Endothelial cell of umbilical vein (primary cell): ENCODE results near the gene ZNF362. TPM values are rescaled to one million over a fixed set of nuclear protein-coding genes. Genes with fewer than 3 reads are reported as not detected.
A peak's percentile ranks its signal among the peaks of the same experiment; 100 is the strongest.

ENCODE experiments used
- BruUV-seq: library from RNA; stranded (reverse); fragments of 400-500 nt; replicated peaks from 2 replicates; lab custom pipeline; 2021; lab: Mats Ljungman, UMichigan
- CTCF ChIA-PET: fragments of 300-600, 350-600 bp; sonication (Branson Sonifier 250); formaldehyde crosslinking; loops from one replicate; lab custom pipeline; 2021; ENCODE audit warnings: antibody characterized with exemption, inconsistent platforms; lab: Charles Lee
- POLR2A ChIA-PET: fragments of 300-600, 350-600 bp; sonication (Branson Sonifier 250); formaldehyde crosslinking; loops from one replicate; lab custom pipeline; 2021; ENCODE audit warnings: antibody characterized with exemption, inconsistent platforms; lab: Charles Lee
- DNase-seq: peaks from one replicate; pipeline ENCODE4 v3.0.0-alpha.2; 2011; ENCODE audit warnings: low read depth, low spot score
- FAIRE-seq: peaks from 2 replicates; lab custom pipeline; 2011; peaks lifted over from hg19 to GRCh38; lab: Jason Lieb, UNC
- H2AFZ ChIP-seq: 2 replicates; pipeline ENCODE4 v1.6.0; 2012; ENCODE audit warnings: low read depth, low read length, control low read depth, inconsistent platforms
- H3K27ac ChIP-seq: 2 replicates; pipeline ENCODE4 v1.5.1; 2011; ENCODE audit warnings: low read depth, mild to moderate bottlenecking, control low read depth, low read length, moderate library complexity; ENCODE audit not compliant: insufficient read depth
- H3K27me3 ChIP-seq, 2 experiments: 2 replicates each; pipeline versions ENCODE4 v1.6.0 to v1.6.1; 2011; ENCODE audit warnings: low read length in 2 of 2, mixed read lengths in 1 of 2; ENCODE audit not compliant: control insufficient read depth in 2 of 2, insufficient read depth in 2 of 2
- H3K36me3 ChIP-seq, 2 experiments: 2 replicates in 1 of 2; 3 replicates in 1 of 2; pipeline ENCODE4 v1.5.1; 2011; ENCODE audit warnings: low read length in 2 of 2, mild to moderate bottlenecking in 1 of 2, moderate library complexity in 1 of 2; ENCODE audit not compliant: control insufficient read depth in 2 of 2, insufficient read depth in 2 of 2; ENCODE audit errors: extremely low read depth in 1 of 2
- H3K4me1 ChIP-seq: 3 replicates; pipeline ENCODE4 v1.5.1; 2011; ENCODE audit warnings: mild to moderate bottlenecking, low read length; ENCODE audit not compliant: control insufficient read depth, insufficient read depth; ENCODE audit errors: extremely low read depth
- H3K4me2 ChIP-seq: 2 replicates; pipeline ENCODE4 v1.6.1; 2011; ENCODE audit warnings: low read length, control low read depth, mixed read lengths; ENCODE audit not compliant: insufficient read depth
- H3K4me3 ChIP-seq, 3 experiments: fragments of 200-600 bp in 1 of 3; sonication (generic), shearing (Covaris generic) in 1 of 3; replicated peaks in 1 of 3; 2 replicates each; pipeline ENCODE4 v1.5.1; 2011 to 2016; ENCODE audit warnings: control low read depth in 3 of 3, low read length in 3 of 3, mild to moderate bottlenecking in 2 of 3, inconsistent platforms in 1 of 3, low read depth in 1 of 3, moderate library complexity in 1 of 3; ENCODE audit not compliant: insufficient read depth in 1 of 3
- H3K79me2 ChIP-seq: 2 replicates; pipeline ENCODE4 v1.6.0; 2012; ENCODE audit warnings: low read length, inconsistent platforms; ENCODE audit not compliant: control insufficient read depth, insufficient read depth
- H3K9ac ChIP-seq: replicated peaks from 2 replicates; pipeline ENCODE3; 2011; ENCODE audit warnings: low read length, control low read depth; ENCODE audit not compliant: insufficient read depth; ENCODE audit errors: extremely low read depth
- H3K9me1 ChIP-seq: replicated peaks from 3 replicates; pipeline ENCODE4 v1.6.0; 2011; ENCODE audit warnings: mild to moderate bottlenecking, low read length; ENCODE audit not compliant: control insufficient read depth, insufficient read depth; ENCODE audit errors: extremely low read depth
- H3K9me3 ChIP-seq: replicated peaks from 2 replicates; pipeline ENCODE4 v1.5.1; 2012; ENCODE audit warnings: low read length, inconsistent platforms; ENCODE audit not compliant: control insufficient read depth, insufficient read depth
- H4K20me1 ChIP-seq: replicated peaks from 2 replicates; pipeline ENCODE3; 2011; ENCODE audit warnings: mild to moderate bottlenecking, low read length; ENCODE audit not compliant: control insufficient read depth, insufficient read depth; ENCODE audit errors: extremely low read depth
- CTCF ChIP-seq, 2 donors: IDR thresholded peaks; 1 replicate in 1 of 2; 2 replicates in 1 of 2; pipeline ENCODE4 v1.5.1; 2011; ENCODE audit warnings: low read length in 2 of 2, mild to moderate bottlenecking in 2 of 2, moderate library complexity in 2 of 2, control low read depth in 1 of 2, inconsistent platforms in 1 of 2, low read depth in 1 of 2; ENCODE audit not compliant: insufficient read depth in 1 of 2; ENCODE audit errors: extremely low read depth in 1 of 2
- EZH2 ChIP-seq: IDR thresholded peaks from 2 replicates; pipeline ENCODE4 v1.6.1; 2012; ENCODE audit warnings: borderline replicate concordance, low read depth, mild to moderate bottlenecking, moderate library complexity, low read length, inconsistent platforms; ENCODE audit not compliant: severe bottlenecking
- FOS ChIP-seq: IDR thresholded peaks from 2 replicates; pipeline ENCODE4 v1.6.1; 2011; ENCODE audit warnings: mild to moderate bottlenecking, low read length, moderate library complexity, borderline replicate concordance; ENCODE audit not compliant: insufficient read depth
- GATA2 ChIP-seq: IDR thresholded peaks from 2 replicates; pipeline ENCODE4 v1.7.0; 2011; ENCODE audit warnings: low read depth, mild to moderate bottlenecking, moderate library complexity, mixed read lengths, low read length; ENCODE audit not compliant: insufficient read length, insufficient read depth
- JUN ChIP-seq: IDR thresholded peaks from 2 replicates; pipeline ENCODE4 v1.6.1; 2011; ENCODE audit warnings: borderline replicate concordance, low read depth; ENCODE audit not compliant: insufficient read length, insufficient read depth
- MAX ChIP-seq: IDR thresholded peaks from 2 replicates; pipeline ENCODE4 v1.6.1; 2011; ENCODE audit not compliant: insufficient read depth, insufficient read length
- MYC ChIP-seq: IDR thresholded peaks from one replicate; pipeline ENCODE4 v1.6.1; 2011; ENCODE audit warnings: mild to moderate bottlenecking, low read depth, low read length
- POLR2A ChIP-seq: IDR thresholded peaks from 2 replicates; pipeline ENCODE4 v1.6.1; 2012; ENCODE audit warnings: low read depth, mild to moderate bottlenecking, control low read depth, low read length
- POLR2AphosphoS5 ChIP-seq: IDR thresholded peaks from 2 replicates; pipeline ENCODE4 v1.6.1; 2012; ENCODE audit warnings: low read depth, mild to moderate bottlenecking, control low read depth, low read length, moderate library complexity; ENCODE audit not compliant: insufficient read depth
- dilution Hi-C: fragments of 300-500 bp; cut with MboI; formaldehyde crosslinking; loops from one replicate; pipeline ENCODE4 v1.15.0; 2019; ENCODE audit warnings: low sequenced_read_pairs; ENCODE audit not compliant: extremely low pct_ligation_motif_present
- intact Hi-C: fragments of 100-400 bp; cut with micrococcal nuclease; formaldehyde crosslinking; loops from one replicate; pipeline ENCODE4 v1.10.0; 2022
- polyA plus RNA-seq, 4 experiments: library from polyadenylated mRNA; depleted of rRNA in 3 of 4; stranded (reverse) in 3 of 4; unstranded in 1 of 4; fragments of >200 nt; gene quantifications; 2 replicates each; pipeline versions ENCODE4 v1.2.1 to v1.2.3, GENCODE V29; 2011 to 2012; ENCODE audit warnings: missing spikeins in 1 of 4
- total RNA-seq: library from RNA; stranded (reverse); gene quantifications from 2 replicates; pipeline ENCODE4 v1.2.3, GENCODE V29; 2021

Gene ZNF362
- total and polyA plus RNA-seq, 2 donors (not counting 3 experiments of a cell fraction or from before 2014, with no cell fraction given), result 28.4 to 35.3 TPM

- Histone ChIP-seq H3K4me2 (no peak overlapping the region), H3K9ac (no peak overlapping the region), H3K36me3 (peaks cover 0 to 5% of the 10 kb centered on the region in 2 experiments), H3K27ac (no peak overlapping the region), H3K4me3 (no peak overlapping the region), H3K79me2 (peaks cover 15% of the 10 kb centered on the region), H3K4me1 (peaks cover 11% of the 10 kb centered on the region), H2AFZ (no peak overlapping the region), H3K27me3 (no peaks in the 10 kb centered on the region), H3K9me3 (no peaks in the 10 kb centered on the region), H3K9me1 (no peaks in the 10 kb centered on the region), H4K20me1 (no peaks in the 10 kb centered on the region)
- intact Hi-C loops (no loop called here), dilution Hi-C loops (no loop called here)
- ChIA-PET POLR2A (no interaction called here), CTCF (interaction anchor here (0.9 kb wide), 1 partner anchor 35 kb away, joined by 3 read pairs; no protein-coding TSS in a partner anchor)
- no peak for DNase-seq
- FAIRE-seq, result no peak
- no TSS peak for BruUV-seq
- TF ChIP-seq CTCF (IDR thresholded peaks at IDR 0.05; ENCODE audit: extremely low read depth in 1 of 2, insufficient read depth in 1 of 2, low read depth in 1 of 2, low read length in 2 of 2) (no peak), MAX (no peak), FOS (no peak)
Observed at GRCh38 chr1:33260439-33260838, 4.1 kb downstream of the ZNF362 start.

- peaks cover 0 to 5% of the 10 kb centered on the region in 2 experiments for H3K36me3 ChIP-seq
- no peak overlapping the region for H3K9ac ChIP-seq
- H4K20me1 ChIP-seq, result no peaks in the 10 kb centered on the region
- peaks cover 10% of the 10 kb centered on the region for H3K4me1 ChIP-seq
- H3K4me2 ChIP-seq, result no peak overlapping the region
- no peaks in the 10 kb centered on the region for H3K27me3 ChIP-seq
- intact Hi-C loops, result no loop called here
- H3K9me3 ChIP-seq, result no peaks in the 10 kb centered on the region
- dilution Hi-C loops, result no loop called here
- POLR2A ChIA-PET, result no interaction called here
- DNase-seq (no peak), FAIRE-seq (peak; percentile 48)
- no peak overlapping the region for H3K4me3 ChIP-seq
- no peak overlapping the region for H2AFZ ChIP-seq
- H3K27ac ChIP-seq, result no peak overlapping the region
- CTCF ChIA-PET, result interaction anchor here (0.9 kb wide), 1 partner anchor 34 kb away, joined by 3 read pairs; no protein-coding TSS in a partner anchor
- peaks cover 15% of the 10 kb centered on the region for H3K79me2 ChIP-seq
- TF ChIP-seq MAX (no peak), CTCF (IDR thresholded peaks at IDR 0.05; ENCODE audit: extremely low read depth in 1 of 2, insufficient read depth in 1 of 2, low read depth in 1 of 2, low read length in 2 of 2) (no peak), FOS (no peak), EZH2 (no peak), GATA2 (no peak), MYC (no peak), JUN (no peak), POLR2AphosphoS5 (no peak), POLR2A (no peak)
- BruUV-seq, result no TSS peak
- H3K9me1 ChIP-seq, result no peaks in the 10 kb centered on the region
Observed at GRCh38 chr1:33261344-33261743, 5.1 kb downstream of the ZNF362 start.
